HG03558 (cell line): ENCODE data around the gene RTN4R.
"Not testable (repeated sequence)": the region's sequence is repeated elsewhere in the genome, so short reads cannot be mapped to it uniquely, and the experiment has no call there.

Source experiments
- ATAC-seq: cut with Tn5 transposase; IDR thresholded peaks from one replicate; pipeline ENCODE4 v1.9.1; 2021; ENCODE audit warnings: moderate number of reproducible peaks; ENCODE audit not compliant: unreplicated experiment; ENCODE audit errors: extremely low read depth

RTN4R gene

DNA sequence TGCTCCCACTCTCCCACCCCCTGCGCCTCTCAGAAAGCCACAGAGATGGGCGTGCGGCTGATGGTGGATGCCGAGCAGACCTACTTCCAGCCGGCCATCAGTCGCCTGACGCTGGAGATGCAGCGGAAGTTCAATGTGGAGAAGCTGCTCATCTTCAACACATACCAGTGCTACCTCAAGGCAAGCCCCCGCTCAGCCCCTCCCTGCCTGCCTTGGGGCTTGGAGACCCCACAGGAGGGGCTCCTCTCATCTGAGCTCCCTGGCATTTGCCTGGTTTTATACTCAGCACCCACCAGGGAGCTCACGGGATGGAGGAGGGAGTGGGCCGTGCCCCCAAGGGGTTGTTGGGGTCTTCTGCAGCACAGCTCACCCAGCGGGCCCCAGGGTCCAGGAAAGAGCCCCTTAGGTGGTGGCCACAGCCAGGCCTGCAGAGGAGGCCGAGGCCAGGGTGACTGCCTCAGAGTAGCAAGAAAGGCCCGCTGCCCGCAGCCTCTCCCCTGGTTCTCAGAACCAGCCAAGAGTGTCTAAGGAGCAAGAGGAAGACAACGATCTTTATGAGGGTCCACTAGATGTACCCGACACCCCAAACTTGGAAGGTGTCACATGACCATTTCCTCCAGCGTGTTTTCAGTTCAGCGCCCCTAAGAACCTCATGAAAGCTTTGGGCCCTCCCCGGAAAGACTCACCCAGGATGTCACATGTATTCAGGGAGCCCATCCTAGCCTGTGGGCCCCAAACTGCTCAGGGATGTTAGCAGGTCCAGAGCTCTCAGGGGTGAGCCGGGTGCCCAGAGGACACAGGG lies 38.7 kb upstream of the RTN4R start:
- ATAC-seq: not testable (repeated sequence)

DNA sequence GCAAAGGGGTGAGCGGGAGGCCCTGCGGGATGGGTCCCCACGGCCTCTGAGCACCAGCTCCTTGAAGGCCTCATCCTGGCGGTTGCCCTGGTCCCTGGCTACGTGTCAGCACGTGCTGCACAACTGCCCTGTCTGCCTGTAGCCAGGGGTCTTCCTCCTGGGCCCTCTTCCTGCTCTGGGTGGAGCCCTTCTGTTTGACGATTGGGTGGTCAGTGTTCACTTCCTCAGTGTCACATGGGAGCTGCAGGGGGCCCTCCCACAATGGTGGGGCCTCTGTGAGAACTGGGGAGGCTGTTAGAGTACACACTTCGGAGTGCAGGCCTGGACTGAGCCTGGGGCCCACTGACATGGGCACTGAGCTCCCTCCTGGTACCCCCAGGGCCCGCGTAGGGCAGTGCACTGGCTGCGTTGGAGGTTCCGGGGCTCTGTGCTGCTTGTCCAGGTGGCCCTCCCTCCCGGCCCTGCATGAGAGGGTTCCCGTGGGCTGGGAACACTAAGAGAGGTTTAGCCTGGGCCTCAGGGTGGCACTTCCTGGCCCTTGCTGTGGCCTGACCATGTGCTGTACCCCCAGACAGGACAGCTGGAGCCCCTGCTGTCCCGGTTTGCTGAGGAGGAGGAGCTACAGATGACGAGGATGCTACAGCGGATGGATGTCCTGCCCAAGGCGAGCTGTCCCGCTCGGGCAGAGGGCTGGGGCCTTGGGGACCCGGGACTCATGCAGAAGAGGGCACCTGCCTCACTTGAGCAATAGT lies 38.0 kb upstream of the RTN4R start:
- ATAC-seq: no peak

DNA sequence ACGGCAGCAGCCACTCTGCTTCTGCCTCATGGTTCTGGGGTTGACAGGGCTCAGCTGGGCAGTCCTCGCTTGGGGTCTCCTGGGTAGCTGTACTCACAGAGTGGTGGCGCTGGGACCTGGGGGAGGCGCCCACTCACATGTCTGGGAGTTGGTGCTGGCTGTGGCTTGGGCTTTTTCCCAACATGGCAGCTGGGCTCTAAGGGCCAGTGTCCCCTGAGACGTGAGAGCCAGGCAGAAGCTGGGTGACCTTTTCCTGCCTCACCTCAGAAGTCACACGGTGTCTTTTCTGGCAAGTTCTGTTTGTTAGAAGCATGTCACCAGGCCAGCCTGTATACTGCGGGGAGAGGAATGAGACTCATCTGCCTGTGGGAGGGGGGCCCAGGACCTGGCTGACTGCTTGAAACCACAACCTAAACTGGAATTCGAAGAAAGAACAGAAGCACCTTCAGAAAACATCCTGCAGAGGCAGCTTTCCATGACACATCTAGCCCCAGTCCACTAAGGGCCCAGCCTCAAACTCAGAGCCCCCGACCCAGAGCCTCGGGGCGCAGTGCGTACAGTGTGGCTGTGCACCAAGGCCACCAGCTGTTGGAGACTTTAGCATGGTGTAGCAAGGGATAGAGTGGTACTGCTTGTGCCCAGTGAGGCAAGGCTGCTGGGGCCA lies 37.2 kb upstream of the RTN4R start:
- ATAC-seq: not testable (repeated sequence)

DNA sequence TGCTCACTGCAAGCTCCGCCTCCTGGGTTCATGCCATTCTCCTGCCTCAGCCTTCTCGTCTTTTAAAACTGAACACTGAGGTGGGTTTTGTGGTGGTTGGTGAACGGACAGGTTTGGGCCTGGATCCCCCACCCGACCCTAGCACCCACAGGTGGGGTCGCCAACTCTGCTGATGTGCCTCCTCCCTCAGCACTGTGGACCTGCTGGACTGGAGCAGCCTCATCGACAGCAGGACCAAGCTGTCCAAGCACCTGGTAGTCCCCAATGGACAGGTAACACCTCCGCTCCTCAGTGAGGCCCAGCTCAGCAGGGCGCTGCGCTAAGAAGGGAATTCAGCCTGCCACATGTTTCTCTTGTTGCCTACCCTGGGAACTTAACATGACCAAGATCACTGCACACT lies 36.5 kb upstream of the RTN4R start:
- ATAC-seq: no peak

DNA sequence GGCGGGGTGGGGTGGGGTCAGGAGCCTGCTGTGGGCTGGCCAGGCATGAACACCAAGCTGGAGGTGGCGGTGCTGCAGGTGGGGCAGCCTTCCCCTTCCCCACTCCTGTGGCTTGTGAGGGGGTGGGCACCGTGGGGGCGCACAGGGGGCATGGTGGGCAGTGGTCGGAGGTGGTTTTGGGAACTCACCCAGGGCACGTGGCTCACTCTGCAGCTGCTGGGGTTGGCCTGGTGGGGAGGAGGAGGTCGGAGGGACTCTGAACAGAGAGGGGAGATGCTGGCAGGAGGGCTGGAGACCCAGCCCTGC lies 35.1 kb upstream of the RTN4R start:
- ATAC-seq: not testable (repeated sequence)

DNA sequence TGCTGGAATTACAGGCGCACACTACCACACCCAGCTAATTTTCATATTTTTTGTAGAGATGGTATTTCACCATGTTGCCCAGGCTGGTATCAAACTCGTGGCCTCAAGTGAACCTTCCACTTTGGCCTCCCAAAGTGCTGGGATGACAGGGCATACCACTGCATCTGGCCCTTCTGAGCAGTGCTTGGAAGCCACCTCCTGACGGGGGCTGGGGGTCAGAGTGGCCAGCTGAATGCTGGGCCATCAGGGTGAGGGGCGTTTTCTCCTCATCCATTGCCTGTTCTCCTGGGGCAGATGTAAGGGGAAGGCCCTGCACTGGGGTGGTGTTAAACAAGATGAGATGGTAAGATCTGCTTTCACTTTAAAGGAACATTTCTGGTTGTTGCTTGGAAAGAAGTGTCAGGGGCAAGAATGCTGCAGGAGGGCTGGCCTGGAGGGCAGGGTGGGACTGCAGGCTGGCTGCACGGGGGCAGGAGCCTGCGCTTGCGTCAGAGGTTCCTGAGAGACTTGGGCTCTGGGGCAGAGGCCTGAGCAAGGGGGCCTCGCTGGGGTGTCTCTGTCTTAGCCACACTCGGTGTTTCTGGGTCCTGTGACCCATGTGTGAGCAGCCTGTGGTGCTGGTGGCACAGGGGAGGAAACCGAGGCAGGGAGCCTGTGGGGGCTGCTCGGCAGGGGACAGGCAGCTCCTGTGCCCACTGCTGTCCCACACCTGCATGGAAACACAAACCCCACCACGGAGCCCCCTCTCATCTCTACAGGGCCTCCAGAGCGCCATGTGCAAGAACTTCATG lies 34.5 kb upstream of the RTN4R start:
- ATAC-seq: no peak

DNA sequence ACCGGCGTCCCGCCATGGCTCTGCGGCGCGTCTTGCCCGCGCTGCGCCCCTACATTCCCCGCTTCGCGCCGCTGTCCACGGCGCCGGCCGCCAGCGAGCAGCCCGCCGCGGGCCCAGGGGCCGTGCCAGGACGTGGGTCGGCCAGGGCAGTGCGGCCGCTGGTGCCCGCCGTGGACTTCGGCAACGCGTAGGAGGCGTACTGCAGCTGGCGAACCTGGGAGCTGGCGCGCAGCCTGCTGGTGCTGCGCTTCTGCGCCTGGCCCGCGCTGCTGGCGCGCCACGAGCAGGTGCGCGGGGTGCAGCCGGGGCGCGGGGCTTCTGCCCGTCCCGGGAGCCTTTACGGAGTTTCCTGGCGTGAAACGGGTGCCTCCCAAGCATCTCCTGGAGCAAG lies 31.6 kb upstream of the RTN4R start:
- ATAC-seq: no peak

DNA sequence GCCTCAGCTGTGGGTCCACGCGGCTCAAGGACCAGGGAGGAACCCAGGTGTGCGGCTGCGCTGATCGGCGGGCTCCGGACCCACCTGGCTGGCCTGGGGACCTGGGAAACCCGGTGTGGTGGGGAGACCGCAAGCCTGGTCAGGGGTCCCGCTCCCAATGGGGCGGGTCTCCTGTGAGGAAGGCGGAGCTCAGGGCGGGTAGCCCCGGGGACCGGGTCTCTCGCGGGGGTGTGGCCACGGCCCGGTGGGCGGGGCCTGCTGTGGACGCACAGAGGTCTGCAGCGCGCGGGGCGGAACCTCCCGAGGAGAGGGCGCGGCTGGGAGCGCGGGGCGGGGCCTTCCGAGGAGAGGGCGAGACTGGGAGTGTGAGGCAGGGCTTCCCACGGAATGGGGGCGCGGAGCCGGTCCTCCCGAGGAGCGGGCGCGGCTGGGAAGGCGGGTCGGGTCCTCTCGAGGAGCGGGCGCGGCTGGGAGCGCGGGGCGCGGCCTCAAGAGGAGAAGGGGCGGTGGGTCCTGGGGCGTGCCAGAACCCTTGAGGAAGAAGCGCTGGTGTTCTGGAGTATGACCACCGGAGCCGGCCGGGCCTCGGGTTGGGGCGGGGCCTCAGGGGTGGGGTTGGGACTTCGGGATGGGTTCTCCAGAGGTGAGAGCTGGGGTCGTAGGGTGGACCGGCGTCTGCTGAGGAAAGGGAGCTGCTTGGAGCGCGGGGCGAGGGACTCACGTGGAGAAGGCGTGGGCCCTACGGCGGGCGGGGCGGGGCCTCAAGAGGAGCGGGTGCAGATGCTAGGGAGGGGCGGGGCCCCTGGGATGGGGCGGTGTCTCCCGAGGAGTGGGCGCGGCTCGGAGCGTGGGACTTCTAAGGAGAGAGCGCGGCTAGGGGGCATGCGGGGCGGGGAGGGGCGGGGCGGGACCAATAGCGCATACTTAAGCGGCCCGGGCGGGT lies 31.0 kb upstream of the RTN4R start:
- ATAC-seq: no peak

DNA sequence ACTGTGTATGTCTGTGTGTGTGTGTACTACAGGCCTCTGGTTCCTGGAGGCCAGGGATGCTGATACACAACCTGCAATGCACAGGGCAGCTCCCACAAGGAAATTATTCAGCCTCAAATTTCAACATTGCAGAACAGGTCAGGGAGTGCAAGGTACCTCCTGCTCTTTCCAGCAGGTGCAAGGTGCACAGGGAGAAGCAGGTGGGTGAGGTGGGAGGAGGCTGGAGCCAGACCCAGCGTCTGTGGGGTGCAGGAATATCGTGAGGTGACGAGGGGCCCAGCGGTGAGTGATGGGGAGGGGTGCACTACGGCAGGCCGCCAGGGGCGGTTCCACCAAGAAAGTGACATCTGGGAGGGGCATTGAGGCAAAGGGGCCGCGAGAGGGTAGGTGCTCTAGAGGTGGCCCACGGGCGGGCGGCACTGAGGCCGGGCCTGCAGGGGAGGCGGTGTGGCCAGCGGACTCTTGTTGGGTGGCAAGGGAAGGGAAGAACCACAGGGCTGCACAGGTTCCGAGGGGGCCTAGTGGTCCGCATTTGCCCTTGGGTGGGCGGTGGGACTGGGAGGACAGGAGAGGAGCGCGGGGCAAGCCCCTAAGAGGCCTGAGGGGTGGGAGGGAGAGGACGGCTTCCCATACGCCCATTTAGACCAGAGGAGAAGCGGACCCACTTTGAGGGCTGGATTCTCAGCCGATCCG lies 30.1 kb upstream of the RTN4R start:
- ATAC-seq: no peak

DNA sequence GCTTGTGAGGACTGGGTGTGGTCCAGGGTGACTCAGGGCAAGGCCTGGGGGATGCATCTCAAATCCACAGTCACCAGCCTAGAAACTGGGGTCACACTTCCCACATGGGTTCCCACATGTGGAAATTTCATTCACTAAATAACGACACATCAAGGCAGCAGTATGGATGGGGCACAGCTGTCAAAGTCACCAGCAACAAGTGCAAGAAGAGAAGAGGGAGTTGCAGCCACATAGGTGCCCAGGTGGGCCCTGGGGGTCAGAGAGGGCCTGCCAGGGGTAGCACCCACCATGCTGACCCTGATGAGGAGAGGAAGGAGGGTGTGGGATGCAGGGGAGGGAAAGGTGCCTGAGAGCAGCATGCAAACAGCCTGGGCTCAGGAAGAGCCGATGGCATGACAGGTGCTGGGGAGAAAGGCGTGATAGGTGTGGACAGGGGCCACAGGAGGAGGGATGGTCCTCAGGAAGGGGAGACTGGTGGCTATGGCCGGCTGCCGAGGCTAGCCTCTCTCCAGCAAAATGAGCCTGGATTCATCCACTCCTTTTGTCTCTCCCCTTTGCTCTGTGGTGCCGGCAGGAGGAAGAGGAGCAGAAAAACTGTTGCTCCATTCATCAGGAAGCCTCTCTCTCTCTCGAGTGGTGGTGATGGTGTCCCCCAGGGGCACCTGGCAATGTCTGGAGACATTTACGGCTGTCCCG lies 29.4 kb upstream of the RTN4R start:
- no peak for ATAC-seq

DNA sequence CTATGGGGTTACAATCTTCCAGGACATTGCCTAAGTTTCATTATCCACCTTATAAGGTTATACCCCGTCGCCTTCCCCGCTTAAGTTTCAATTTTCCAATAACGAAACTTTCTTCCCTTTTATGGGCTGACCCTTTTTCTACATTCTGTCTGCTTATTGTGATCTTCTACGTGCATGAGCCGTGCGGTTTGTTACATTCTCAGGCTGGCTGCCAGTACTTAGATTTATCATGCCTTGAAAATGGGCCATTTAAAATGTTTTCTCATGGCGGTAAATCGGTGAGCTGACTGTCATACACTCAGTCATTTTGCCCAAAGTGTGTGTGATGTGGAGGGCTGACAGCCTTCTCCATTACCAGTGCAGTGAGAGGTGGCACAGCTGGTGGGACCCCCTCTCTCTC lies 28.5 kb upstream of the RTN4R start:
- ATAC-seq: no peak

DNA sequence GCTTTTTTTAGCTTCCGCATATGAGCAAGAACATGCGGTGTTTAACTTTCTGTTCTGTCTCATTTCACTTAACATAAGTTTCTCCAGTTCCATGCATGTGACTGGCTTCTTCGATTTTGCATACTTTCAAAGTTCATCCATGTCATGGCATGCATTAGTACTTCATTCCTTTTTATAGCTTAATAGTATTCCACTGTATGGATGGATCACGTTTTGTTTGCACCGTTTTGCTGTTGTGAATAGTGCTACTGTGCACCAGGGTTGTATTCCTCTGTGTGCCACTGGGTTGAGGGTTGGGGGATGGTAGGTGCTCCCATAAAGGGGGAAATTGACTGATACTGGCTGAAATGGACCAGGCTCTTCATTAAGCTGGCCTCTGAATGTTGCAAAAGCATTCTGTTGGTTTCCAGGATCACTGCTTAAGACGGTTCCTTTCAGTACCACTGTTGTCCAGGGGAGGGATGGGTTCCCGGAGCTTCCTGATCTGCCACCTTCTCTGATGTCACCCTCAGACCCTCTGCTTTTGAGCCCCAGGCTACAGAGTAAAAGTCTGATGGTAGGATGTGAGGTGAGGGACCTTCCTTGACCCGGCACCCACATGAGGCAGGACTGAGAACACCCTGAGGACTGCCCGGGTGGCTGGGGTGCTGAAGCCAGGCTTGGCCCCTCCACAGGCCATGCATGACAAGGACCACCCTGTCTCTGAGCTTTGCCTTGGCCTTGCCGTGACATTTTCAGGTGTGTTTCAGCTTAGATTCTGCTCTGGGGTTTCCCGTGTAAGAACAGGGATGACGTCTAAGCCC lies 27.3 kb upstream of the RTN4R start:
- ATAC-seq: no peak

DNA sequence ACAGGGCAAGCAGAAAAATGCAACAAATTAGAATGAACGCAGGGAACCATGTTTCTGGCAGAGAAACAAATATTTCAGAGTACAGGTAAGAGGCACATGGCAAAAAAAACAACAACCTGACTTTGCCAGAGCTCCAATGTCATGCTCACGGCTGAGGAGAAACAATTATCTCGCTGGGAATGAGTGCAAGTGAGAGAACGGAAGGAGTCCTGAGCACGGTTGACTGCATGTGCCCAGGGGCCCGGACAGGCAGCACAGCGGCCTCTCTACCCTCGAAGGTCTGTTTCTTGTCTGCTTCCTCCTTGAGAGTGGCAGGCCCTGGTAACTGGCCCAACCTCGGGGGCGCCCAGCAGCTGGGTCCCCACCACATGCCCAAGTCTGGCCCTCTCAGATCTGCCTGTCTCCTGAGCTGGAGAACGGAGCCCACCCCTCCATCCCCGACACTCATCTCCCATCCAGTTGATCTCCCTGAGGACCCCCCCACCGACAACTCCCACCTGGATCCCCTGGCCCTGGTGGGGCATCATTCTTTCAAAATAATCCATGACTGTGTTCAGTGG lies 24.6 kb upstream of the RTN4R start:
- no peak for ATAC-seq

DNA sequence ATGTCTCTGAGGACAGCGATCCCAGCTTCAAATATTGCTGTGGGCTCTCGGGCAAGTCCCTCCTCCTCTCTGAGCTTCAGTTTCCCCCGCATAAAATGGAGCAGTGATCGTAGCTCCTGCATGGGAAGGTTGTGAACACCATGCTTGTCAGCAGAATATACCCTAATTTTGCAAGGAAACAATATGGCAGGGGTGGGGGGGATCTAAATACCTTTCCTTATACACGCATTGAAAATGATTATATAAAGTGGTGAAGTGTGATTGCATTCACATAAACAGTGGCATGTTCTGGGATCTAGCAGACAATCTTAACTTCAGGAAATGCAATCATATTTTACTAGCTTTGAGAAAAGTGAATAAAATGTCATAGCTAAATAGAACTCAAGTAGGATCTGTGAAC lies 24.0 kb upstream of the RTN4R start:
- no peak for ATAC-seq

DNA sequence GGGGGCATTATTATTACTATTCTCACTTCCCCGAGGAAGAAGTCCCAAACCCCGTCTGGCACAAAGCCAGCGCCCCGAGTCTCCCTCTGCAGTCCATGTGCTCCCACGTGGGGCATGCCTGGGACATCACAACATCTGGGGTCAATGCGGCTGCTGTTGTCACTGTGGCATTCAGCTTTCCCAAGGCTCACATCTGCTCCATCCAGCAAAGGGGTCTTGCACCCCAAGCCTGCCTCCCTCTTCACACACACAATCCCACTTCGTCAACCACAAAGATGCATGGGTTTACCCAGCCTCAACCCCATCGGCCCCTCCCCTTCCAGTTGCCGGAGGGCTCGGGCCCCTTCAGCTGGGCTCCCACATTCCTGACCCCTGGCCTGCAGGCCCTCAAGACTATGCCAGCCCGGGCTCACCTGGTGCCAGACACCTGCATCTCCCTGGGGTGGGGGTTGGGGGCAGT lies 23.5 kb upstream of the RTN4R start:
- no peak for ATAC-seq

DNA sequence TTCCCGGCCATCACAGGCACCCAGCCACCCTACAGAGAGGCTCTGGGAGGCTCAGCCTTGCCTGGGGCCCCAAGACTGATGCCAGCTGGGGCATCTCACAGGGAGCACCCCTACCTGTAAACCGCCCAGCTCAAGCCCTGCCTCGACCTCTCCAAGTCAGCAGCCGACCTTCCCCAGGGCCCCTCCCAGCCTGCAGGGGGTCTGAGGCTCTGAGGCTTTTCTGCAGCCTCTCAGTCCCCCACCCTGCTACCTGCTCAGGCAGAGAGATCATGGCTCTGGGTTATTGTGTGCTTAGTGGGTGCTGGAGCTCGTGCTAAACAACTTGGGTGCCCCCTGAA lies 23.1 kb upstream of the RTN4R start:
- no peak for ATAC-seq

DNA sequence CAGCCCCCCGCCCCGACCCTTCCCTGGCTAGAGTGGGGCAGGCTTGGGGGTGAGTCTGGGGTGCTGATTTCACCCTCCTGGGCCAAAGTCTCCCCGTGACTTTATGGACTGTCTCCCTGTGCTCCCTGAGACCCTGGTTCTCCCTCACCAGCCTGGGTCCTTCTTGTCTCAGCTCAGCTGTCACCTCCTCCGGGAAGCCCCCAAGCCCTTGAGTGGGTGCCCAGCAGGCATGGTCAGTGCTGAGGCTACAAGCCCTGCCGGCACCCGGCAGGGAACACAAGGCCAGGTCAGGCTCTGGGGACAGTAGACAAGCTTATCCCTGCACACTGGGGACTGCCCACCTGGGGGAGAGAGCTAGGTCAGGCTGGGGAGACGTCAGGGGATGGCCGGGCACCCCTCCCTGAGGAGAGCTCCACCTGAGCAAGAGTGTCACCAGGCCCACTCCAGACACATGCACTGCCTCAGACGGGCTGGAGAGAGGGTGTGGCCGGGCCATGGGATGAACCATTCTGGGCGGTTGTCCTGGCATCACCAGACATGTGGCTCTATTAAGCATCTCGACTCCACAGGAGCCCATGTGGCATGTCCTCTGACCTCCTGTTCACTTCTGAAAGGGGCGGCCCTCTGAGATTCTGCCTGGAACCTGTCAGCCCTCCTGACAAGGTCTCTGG lies 22.6 kb upstream of the RTN4R start:
- no peak for ATAC-seq
